GM23338 (cell line): ENCODE measurements around the gene OLA1.

Source experiments
- CREB1 ChIP-seq: fragments of 250-450 bp; sonication (Bioruptor Pico); IDR thresholded peaks from 2 replicates; pipeline ENCODE4 v1.5.0; 2020; ENCODE audit warnings: low read depth, mild to moderate bottlenecking, moderate library complexity
- EZH2 ChIP-seq: fragments of 200-600 bp; sonication (generic); IDR thresholded peaks from one replicate; pipeline ENCODE4 v1.8.0; 2017; ENCODE audit warnings: antibody characterized with exemption, mild to moderate bottlenecking, low read depth; ENCODE audit not compliant: unreplicated experiment
- JUNB ChIP-seq: IDR thresholded peaks from one replicate; pipeline ENCODE4 v1.6.1; 2016; ENCODE audit warnings: antibody characterized with exemption; ENCODE audit not compliant: unreplicated experiment
- POLR2AphosphoS5 ChIP-seq: IDR thresholded peaks from 2 replicates; pipeline ENCODE4 v1.6.1; 2016; ENCODE audit warnings: antibody characterized with exemption, low read depth
- TF ChIP-seq, protein P1 (sequence below), 2 experiments: fragments of 200-600 bp in 1 of 2; sonication (generic) in 1 of 2; conservative IDR thresholded peaks; 2 replicates each; pipeline versions ENCODE4 v1.5.1 to v1.6.1; 2016 to 2017; ENCODE audit warnings: antibody characterized with exemption in 2 of 2, low read depth in 2 of 2, mild to moderate bottlenecking in 2 of 2, moderate library complexity in 1 of 2
- TF ChIP-seq, protein P2 (sequence below): IDR thresholded peaks from one replicate; pipeline ENCODE4 v1.6.1; 2018; ENCODE audit warnings: antibody characterized with exemption; ENCODE audit not compliant: unreplicated experiment

DNA sequence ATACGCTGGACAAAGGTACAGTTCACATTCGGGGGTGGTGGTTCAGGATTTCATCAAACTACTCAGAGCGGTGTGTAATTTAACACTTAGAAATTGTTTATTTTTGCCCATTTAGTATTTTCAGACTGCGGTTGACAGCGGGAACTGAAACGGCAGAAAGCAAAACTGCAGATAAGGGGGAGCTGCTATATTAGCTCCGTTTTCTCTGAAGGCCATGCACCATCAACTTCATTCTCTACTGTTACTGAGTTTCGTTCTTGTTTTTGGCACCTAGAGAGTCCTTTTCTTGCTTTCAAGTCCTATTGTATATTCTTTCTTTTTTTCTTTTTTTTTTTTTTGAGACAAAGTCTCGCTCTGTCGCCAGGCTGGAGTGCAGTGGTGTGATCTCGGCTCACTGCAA lies 161.6 kb downstream of the OLA1 start:
- TF ChIP-seq, protein P1, sequence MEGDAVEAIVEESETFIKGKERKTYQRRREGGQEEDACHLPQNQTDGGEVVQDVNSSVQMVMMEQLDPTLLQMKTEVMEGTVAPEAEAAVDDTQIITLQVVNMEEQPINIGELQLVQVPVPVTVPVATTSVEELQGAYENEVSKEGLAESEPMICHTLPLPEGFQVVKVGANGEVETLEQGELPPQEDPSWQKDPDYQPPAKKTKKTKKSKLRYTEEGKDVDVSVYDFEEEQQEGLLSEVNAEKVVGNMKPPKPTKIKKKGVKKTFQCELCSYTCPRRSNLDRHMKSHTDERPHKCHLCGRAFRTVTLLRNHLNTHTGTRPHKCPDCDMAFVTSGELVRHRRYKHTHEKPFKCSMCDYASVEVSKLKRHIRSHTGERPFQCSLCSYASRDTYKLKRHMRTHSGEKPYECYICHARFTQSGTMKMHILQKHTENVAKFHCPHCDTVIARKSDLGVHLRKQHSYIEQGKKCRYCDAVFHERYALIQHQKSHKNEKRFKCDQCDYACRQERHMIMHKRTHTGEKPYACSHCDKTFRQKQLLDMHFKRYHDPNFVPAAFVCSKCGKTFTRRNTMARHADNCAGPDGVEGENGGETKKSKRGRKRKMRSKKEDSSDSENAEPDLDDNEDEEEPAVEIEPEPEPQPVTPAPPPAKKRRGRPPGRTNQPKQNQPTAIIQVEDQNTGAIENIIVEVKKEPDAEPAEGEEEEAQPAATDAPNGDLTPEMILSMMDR (conservative IDR thresholded peaks at IDR 0.05; ENCODE audit: low read depth in 2 of 2): no peak
- TF ChIP-seq, protein P2, sequence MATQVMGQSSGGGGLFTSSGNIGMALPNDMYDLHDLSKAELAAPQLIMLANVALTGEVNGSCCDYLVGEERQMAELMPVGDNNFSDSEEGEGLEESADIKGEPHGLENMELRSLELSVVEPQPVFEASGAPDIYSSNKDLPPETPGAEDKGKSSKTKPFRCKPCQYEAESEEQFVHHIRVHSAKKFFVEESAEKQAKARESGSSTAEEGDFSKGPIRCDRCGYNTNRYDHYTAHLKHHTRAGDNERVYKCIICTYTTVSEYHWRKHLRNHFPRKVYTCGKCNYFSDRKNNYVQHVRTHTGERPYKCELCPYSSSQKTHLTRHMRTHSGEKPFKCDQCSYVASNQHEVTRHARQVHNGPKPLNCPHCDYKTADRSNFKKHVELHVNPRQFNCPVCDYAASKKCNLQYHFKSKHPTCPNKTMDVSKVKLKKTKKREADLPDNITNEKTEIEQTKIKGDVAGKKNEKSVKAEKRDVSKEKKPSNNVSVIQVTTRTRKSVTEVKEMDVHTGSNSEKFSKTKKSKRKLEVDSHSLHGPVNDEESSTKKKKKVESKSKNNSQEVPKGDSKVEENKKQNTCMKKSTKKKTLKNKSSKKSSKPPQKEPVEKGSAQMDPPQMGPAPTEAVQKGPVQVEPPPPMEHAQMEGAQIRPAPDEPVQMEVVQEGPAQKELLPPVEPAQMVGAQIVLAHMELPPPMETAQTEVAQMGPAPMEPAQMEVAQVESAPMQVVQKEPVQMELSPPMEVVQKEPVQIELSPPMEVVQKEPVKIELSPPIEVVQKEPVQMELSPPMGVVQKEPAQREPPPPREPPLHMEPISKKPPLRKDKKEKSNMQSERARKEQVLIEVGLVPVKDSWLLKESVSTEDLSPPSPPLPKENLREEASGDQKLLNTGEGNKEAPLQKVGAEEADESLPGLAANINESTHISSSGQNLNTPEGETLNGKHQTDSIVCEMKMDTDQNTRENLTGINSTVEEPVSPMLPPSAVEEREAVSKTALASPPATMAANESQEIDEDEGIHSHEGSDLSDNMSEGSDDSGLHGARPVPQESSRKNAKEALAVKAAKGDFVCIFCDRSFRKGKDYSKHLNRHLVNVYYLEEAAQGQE: no peak
- no peak for TF ChIP-seq CREB1
- TF ChIP-seq JUNB: no peak
- no peak for TF ChIP-seq POLR2AphosphoS5
- no peak for TF ChIP-seq EZH2
